SK-N-SH (cell line): ENCODE results near the gene TPRX1.

Source experiments
- CTCF ChIP-seq: fragments of 200-600 bp; sonication (generic); IDR thresholded peaks from 2 replicates; pipeline ENCODE4 v1.6.1; 2017; ENCODE audit warnings: antibody characterized with exemption, mild to moderate bottlenecking, moderate library complexity
- EZH2phosphoT487 ChIP-seq: fragments of 200-600 bp; sonication (generic); IDR thresholded peaks from 2 replicates; pipeline ENCODE4 v1.6.1; 2017; ENCODE audit warnings: low read depth, mixed run types, mild to moderate bottlenecking, antibody characterized with exemption, moderate library complexity, borderline replicate concordance
- GABPA ChIP-seq: IDR thresholded peaks from 2 replicates; pipeline ENCODE4 v1.4.0; 2012; ENCODE audit warnings: low read depth, mild to moderate bottlenecking
- GATA2 ChIP-seq: sonication (generic); formaldehyde crosslinking; IDR thresholded peaks from 2 replicates; pipeline ENCODE4 v1.5.0; 2020; ENCODE audit warnings: mild to moderate bottlenecking, missing genetic modification reagents
- JUND ChIP-seq: IDR thresholded peaks from 2 replicates; pipeline ENCODE4 v1.4.0; 2012
- MAX ChIP-seq: IDR thresholded peaks from 2 replicates; pipeline ENCODE4 v1.4.0; 2012; ENCODE audit warnings: low read depth
- NFIC ChIP-seq: IDR thresholded peaks from 2 replicates; pipeline ENCODE4 v1.4.0; 2012; ENCODE audit warnings: borderline replicate concordance
- PBX3 ChIP-seq: IDR thresholded peaks from 2 replicates; pipeline ENCODE4; 2012
- RCOR1 ChIP-seq: fragments of 150-350 bp; IDR thresholded peaks from 2 replicates; pipeline ENCODE4 v1.6.1; 2017; ENCODE audit warnings: antibody characterized with exemption, low read length
- TEAD4 ChIP-seq: IDR thresholded peaks from 2 replicates; pipeline ENCODE4 v1.4.0; 2012; ENCODE audit warnings: mild to moderate bottlenecking, borderline replicate concordance; ENCODE audit not compliant: insufficient read depth

- TF ChIP-seq TEAD4 = no peak
- TF ChIP-seq CTCF = no peak
- TF ChIP-seq GABPA = no peak
- no peak for TF ChIP-seq JUND
- no peak for TF ChIP-seq NFIC
- TF ChIP-seq RCOR1 = no peak
- no peak for TF ChIP-seq EZH2phosphoT487
- TF ChIP-seq PBX3 = no peak
- no peak for TF ChIP-seq GATA2 (CRISPR knock-in tag)
- no peak for TF ChIP-seq MAX
These were observed 3.1 kb downstream of the TPRX1 start for GRCh38 chr19:47801270-47801669.
